HepG2 (cell line): ENCODE results near the gene RECQL5. TPM values are rescaled to one million over a fixed set of nuclear protein-coding genes. Genes with fewer than 3 reads are reported as not detected.
A peak's percentile ranks its signal among the peaks of the same experiment; 100 is the strongest.

ENCODE experiments used
- CBFB ChIP-seq: sonication (generic); formaldehyde crosslinking; IDR thresholded peaks from 2 replicates; pipeline ENCODE4 v1.4.0; 2020; ENCODE audit warnings: missing genetic modification reagents
- ELF4 ChIP-seq: sonication (generic); formaldehyde crosslinking; IDR thresholded peaks from 2 replicates; pipeline ENCODE4 v1.5.0; 2020; ENCODE audit warnings: missing genetic modification reagents, mild to moderate bottlenecking, moderate library complexity, borderline replicate concordance
- EP300 ChIP-seq, 3 experiments: sonication (generic) in 1 of 3; formaldehyde crosslinking in 1 of 3; IDR thresholded peaks; 2 replicates each; pipeline versions ENCODE4 v1.5.1 to v1.6.1; 2011 to 2020; ENCODE audit warnings: low read depth in 2 of 3, low read length in 2 of 3, borderline replicate concordance in 1 of 3, improper control_type of control experiment in 1 of 3, mild to moderate bottlenecking in 1 of 3, missing genetic modification reagents in 1 of 3, moderate library complexity in 1 of 3
- SOX13 ChIP-seq, 3 experiments: fragments of 450-650 bp in 1 of 3; sonication (generic) in 1 of 3; formaldehyde crosslinking in 1 of 3; IDR thresholded peaks in 2 of 3; conservative IDR thresholded peaks in 1 of 3; 2 replicates each; pipeline versions ENCODE4 v1.5.0 to v1.6.1; 2016 to 2020; ENCODE audit warnings: antibody characterized with exemption in 1 of 3, mild to moderate bottlenecking in 1 of 3, missing compliant biosample characterization in 1 of 3, missing genetic modification reagents in 1 of 3, moderate library complexity in 1 of 3
- ZFY ChIP-seq: sonication (generic); formaldehyde crosslinking; IDR thresholded peaks from 2 replicates; pipeline ENCODE4 v1.4.0; 2020; ENCODE audit warnings: missing genetic modification reagents
- ZIK1 ChIP-seq: sonication (generic); formaldehyde crosslinking; IDR thresholded peaks from 2 replicates; pipeline ENCODE4 v1.5.0; 2020; ENCODE audit warnings: mild to moderate bottlenecking, low read depth, missing genetic modification reagents, borderline replicate concordance
- ZNF441 ChIP-seq: sonication (generic); formaldehyde crosslinking; IDR thresholded peaks from 2 replicates; pipeline ENCODE4 v1.7.0; 2021; ENCODE audit warnings: missing genetic modification reagents, borderline replicate concordance
- ZNF563 ChIP-seq: sonication (generic); formaldehyde crosslinking; IDR thresholded peaks from 2 replicates; pipeline ENCODE4 v1.8.0; 2022; ENCODE audit warnings: mild to moderate bottlenecking, moderate library complexity, missing genetic modification reagents
- ZNF564 ChIP-seq: sonication (generic); formaldehyde crosslinking; IDR thresholded peaks from 2 replicates; pipeline ENCODE4 v1.8.1; 2023; ENCODE audit warnings: mild to moderate bottlenecking, missing genetic modification reagents
- ZNF792 ChIP-seq: IDR thresholded peaks from 2 replicates; pipeline ENCODE4 v1.6.1; 2016
- polyA plus RNA-seq, 8 experiments: library from polyadenylated mRNA; depleted of rRNA in 3 of 8; stranded (reverse) in 7 of 8; unstranded in 1 of 8; fragments of >200 nt; fragmentation: Illumina TruSeq in 4 of 8; extraction: Trizol in 4 of 8; gene quantifications; 2 replicates each; pipeline versions ENCODE4 v1.2.1 to v1.2.3, GENCODE V29; 2011 to 2016; ENCODE audit warnings: low read depth in 4 of 8, missing spikeins in 1 of 8, mixed read lengths in 1 of 8; ENCODE audit not compliant: insufficient read depth in 1 of 8
- total RNA-seq, 5 experiments: library from RNA; depleted of rRNA; stranded (reverse); fragments of >200 nt; fragmentation: Illumina TruSeq; extraction: Trizol; gene quantifications; 2 replicates each; pipeline ENCODE4 v1.2.3, GENCODE V29; 2016; ENCODE audit warnings: low read depth in 1 of 5
- TF ChIP-seq, protein P1 (sequence below): sonication (generic); formaldehyde crosslinking; conservative IDR thresholded peaks from 2 replicates; pipeline ENCODE4 v1.4.0; 2020; ENCODE audit warnings: mild to moderate bottlenecking, missing genetic modification reagents, moderate library complexity
- TF ChIP-seq, protein P2 (sequence below): sonication (generic); formaldehyde crosslinking; conservative IDR thresholded peaks from 2 replicates; pipeline ENCODE4 v1.8.0; 2022; ENCODE audit warnings: mild to moderate bottlenecking, moderate library complexity, missing genetic modification reagents
- TF ChIP-seq, protein P3 (sequence below): IDR thresholded peaks from 2 replicates; pipeline ENCODE4 v1.6.1; 2016; ENCODE audit warnings: missing compliant biosample characterization, missing genetic modification reagents, borderline replicate concordance
- TF ChIP-seq, protein P4 (sequence below): sonication (generic); formaldehyde crosslinking; IDR thresholded peaks from 2 replicates; pipeline ENCODE4 v1.5.0; 2020; ENCODE audit warnings: missing genetic modification reagents, mild to moderate bottlenecking, borderline replicate concordance
- TF ChIP-seq, protein P5 (sequence below): sonication (generic); formaldehyde crosslinking; IDR thresholded peaks from 2 replicates; pipeline ENCODE4; 2020; ENCODE audit warnings: missing genetic modification reagents, mild to moderate bottlenecking, borderline replicate concordance

Gene RECQL5
- total and polyA plus RNA-seq, 2 of the 13 experiments (the other 11 are each of a cell fraction or from before 2014, with no cell fraction given), result 27.7 to 32.0 TPM

DNA sequence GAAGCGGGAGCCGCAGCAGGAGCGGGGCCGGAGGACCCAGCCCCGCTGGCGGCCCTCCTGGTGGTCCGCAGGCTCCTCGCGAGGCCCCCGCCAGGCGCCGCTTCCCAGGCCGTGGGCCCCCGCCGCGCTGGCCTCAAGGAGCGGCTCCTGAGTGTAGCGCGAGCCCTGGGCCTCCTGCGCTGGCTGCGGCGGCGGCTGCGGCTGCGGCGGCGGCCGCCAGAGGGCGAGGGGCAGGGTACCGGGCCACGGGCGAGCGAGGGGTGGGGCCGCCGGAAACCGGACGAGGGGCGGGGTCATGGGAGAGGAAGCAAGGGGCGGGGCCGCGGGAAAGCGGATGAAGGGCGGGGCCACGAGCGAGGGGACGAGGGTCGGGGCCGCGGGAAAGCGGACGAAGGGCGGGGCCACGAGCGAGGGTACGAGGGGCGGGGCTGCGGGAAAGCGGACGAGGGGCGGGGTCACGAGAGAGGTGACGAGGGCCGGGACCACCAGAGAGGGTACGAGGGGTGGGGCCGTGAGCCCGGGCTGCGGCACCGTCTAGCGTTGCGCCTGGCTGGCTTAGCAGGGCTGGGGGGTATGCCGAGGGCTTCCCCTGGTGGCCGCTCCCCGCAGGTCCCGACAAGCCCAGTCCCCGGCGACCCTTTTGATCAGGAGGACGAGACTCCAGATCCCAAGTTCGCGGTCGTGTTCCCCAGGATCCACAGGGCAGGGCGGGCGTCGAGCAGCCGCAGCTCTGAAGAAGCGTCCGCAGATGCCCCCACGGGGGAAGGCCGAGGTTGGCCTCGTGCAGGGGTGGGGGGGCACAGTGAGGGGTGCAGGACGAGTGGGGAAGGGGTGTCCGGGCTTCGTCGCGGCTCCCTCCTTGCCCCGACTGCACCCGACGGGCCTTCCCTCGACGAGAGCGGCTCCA is 77.7 kb downstream of the RECQL5 start (continued):
- TF ChIP-seq ZNF441 (CRISPR knock-in tag) (peak; percentile 68; the same call in 1 of the 2 replicates), ZNF564 (peak; percentile 44; the same call in 1 of the 2 replicates), ZIK1 (CRISPR knock-in tag) (peak; percentile 60; the same call in 1 of the 2 replicates), ZFY (peak; percentile 74), EP300 (IDR thresholded peaks at IDR 0.05; ENCODE audit: low read depth in 2 of 2, low read length in 2 of 2) (0 out of 4 replicates have a peak, but pooled peaks of 1 of the 2 experiments have one; percentile 8), EP300 (CRISPR knock-in tag; IDR thresholded peaks at IDR 0.05; ENCODE audit: borderline replicate concordance) (no peak), SOX13 (IDR thresholded peaks at IDR 0.05) (no peak), SOX13 (CRISPR knock-in tag; conservative IDR thresholded peaks at IDR 0.05 in 1 of 2, IDR thresholded peaks at IDR 0.05 in 1 of 2) (0 out of 4 replicates have a peak, but pooled peaks of 1 of the 2 experiments have one; percentile 5), ELF4 (CRISPR knock-in tag) (no peak), ZNF563 (CRISPR knock-in tag) (peak; percentile 74), ZNF792 (CRISPR knock-in tag) (peak; percentile 64; the same call in 1 of the 2 replicates), CBFB (CRISPR knock-in tag) (0 out of 2 replicates have a peak, but pooled peaks have one; percentile 28)
- TF ChIP-seq, protein P1, sequence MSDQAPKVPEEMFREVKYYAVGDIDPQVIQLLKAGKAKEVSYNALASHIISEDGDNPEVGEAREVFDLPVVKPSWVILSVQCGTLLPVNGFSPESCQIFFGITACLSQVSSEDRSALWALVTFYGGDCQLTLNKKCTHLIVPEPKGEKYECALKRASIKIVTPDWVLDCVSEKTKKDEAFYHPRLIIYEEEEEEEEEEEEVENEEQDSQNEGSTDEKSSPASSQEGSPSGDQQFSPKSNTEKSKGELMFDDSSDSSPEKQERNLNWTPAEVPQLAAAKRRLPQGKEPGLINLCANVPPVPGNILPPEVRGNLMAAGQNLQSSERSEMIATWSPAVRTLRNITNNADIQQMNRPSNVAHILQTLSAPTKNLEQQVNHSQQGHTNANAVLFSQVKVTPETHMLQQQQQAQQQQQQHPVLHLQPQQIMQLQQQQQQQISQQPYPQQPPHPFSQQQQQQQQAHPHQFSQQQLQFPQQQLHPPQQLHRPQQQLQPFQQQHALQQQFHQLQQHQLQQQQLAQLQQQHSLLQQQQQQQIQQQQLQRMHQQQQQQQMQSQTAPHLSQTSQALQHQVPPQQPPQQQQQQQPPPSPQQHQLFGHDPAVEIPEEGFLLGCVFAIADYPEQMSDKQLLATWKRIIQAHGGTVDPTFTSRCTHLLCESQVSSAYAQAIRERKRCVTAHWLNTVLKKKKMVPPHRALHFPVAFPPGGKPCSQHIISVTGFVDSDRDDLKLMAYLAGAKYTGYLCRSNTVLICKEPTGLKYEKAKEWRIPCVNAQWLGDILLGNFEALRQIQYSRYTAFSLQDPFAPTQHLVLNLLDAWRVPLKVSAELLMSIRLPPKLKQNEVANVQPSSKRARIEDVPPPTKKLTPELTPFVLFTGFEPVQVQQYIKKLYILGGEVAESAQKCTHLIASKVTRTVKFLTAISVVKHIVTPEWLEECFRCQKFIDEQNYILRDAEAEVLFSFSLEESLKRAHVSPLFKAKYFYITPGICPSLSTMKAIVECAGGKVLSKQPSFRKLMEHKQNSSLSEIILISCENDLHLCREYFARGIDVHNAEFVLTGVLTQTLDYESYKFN (CRISPR knock-in tag), result peak; percentile 41; the same call in 1 of the 2 replicates
- TF ChIP-seq, protein P2, sequence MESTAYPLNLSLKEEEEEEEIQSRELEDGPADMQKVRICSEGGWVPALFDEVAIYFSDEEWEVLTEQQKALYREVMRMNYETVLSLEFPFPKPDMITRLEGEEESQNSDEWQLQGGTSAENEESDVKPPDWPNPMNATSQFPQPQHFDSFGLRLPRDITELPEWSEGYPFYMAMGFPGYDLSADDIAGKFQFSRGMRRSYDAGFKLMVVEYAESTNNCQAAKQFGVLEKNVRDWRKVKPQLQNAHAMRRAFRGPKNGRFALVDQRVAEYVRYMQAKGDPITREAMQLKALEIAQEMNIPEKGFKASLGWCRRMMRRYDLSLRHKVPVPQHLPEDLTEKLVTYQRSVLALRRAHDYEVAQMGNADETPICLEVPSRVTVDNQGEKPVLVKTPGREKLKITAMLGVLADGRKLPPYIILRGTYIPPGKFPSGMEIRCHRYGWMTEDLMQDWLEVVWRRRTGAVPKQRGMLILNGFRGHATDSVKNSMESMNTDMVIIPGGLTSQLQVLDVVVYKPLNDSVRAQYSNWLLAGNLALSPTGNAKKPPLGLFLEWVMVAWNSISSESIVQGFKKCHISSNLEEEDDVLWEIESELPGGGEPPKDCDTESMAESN (CRISPR knock-in tag), result 0 out of 2 replicates have a peak, but pooled peaks have one; percentile 49
- TF ChIP-seq, protein P3, sequence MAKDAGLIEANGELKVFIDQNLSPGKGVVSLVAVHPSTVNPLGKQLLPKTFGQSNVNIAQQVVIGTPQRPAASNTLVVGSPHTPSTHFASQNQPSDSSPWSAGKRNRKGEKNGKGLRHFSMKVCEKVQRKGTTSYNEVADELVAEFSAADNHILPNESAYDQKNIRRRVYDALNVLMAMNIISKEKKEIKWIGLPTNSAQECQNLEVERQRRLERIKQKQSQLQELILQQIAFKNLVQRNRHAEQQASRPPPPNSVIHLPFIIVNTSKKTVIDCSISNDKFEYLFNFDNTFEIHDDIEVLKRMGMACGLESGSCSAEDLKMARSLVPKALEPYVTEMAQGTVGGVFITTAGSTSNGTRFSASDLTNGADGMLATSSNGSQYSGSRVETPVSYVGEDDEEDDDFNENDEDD, result peak; percentile 63; the same call in 1 of the 2 replicates
- TF ChIP-seq, protein P4, sequence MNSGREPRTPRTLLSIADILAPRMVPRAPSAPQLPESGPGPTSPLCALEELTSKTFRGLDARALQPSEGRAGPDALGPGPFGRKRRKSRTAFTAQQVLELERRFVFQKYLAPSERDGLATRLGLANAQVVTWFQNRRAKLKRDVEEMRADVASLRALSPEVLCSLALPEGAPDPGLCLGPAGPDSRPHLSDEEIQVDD (CRISPR knock-in tag), result no peak
- TF ChIP-seq, protein P5, sequence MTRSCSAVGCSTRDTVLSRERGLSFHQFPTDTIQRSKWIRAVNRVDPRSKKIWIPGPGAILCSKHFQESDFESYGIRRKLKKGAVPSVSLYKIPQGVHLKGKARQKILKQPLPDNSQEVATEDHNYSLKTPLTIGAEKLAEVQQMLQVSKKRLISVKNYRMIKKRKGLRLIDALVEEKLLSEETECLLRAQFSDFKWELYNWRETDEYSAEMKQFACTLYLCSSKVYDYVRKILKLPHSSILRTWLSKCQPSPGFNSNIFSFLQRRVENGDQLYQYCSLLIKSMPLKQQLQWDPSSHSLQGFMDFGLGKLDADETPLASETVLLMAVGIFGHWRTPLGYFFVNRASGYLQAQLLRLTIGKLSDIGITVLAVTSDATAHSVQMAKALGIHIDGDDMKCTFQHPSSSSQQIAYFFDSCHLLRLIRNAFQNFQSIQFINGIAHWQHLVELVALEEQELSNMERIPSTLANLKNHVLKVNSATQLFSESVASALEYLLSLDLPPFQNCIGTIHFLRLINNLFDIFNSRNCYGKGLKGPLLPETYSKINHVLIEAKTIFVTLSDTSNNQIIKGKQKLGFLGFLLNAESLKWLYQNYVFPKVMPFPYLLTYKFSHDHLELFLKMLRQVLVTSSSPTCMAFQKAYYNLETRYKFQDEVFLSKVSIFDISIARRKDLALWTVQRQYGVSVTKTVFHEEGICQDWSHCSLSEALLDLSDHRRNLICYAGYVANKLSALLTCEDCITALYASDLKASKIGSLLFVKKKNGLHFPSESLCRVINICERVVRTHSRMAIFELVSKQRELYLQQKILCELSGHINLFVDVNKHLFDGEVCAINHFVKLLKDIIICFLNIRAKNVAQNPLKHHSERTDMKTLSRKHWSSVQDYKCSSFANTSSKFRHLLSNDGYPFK (CRISPR knock-in tag), result peak; percentile 26; the same call in 1 of the 2 replicates
